GM21737 (cell line): Measurements from ENCODE around the gene POGZ.
"Not testable (repeated sequence)": the region's sequence is repeated elsewhere in the genome, so short reads cannot be mapped to it uniquely, and the experiment has no call there.

Experiments used
- ATAC-seq: cut with Tn5 transposase; IDR thresholded peaks from one replicate; pipeline ENCODE4 v1.9.1; 2021; ENCODE audit warnings: mild to moderate bottlenecking, moderate library complexity; ENCODE audit not compliant: unreplicated experiment

POGZ gene

DNA sequence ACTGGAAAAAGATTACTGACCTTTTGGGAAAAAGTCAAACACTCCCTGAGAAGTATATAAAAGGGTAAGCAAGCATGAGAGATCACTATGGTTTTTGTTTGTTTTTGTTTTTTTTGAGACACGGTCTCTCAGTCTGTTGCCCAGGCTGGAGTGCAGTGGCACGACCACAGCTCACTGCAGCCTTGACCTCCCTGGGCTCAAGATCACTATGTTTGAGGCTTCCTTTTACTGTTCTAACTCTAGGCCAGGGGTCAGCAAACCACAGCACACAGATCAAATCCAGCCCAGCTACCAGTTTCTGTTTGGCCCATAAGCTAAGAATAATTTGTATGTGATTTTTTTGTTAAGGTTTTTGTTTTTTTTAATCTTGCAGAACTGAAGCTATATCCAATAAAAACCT lies 34.2 kb downstream of the POGZ start:
- no peak for ATAC-seq

DNA sequence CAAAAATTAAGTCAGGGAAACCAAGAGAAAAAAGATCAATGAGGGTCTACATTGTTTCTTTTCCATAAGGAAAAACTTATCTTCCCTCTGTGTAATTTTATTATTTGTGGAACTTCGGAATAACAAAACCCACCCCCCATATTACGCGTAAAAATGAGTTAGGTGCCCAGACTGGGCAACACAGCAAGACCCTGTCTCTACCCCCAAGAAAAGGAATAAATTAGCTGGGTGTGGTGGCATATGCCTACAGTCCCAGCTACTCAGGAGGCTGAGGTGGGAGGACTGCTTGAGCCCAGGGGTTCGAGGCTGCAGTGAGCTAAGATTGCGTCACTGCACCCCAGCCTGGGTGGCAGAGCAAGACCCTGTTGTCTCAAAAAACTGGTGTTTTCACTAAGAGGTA lies 39.5 kb downstream of the POGZ start:
- ATAC-seq, result no peak

- ATAC-seq, result no peak
Observed at GRCh38 chr1:151418081-151418480, 41.2 kb downstream of the POGZ start.

GRCh38 chr1:151416231-151416630 lies 43.1 kb downstream of the POGZ start:
- no peak for ATAC-seq

- no peak for ATAC-seq
Observed at GRCh38 chr1:151411884-151412283, 47.4 kb downstream of the POGZ start.

DNA sequence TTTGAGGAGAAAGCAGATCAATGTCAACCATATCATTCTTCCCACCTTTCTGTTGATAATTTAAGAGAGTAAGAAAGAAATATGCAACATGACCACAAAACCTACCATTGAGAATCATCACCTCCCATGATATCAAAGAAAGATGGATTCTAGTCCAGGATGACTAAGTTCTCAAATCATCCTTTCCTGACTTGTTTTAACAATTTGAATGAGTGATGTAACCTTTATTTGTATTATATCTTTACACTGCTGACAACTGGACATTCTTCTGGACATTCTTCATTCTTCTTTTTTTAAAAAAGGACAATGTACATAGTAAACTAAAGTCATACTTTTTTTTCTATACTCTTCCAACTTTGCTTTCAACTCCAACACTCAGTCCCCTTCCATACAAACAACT lies 50.4 kb downstream of the POGZ start:
- ATAC-seq, result no peak

DNA sequence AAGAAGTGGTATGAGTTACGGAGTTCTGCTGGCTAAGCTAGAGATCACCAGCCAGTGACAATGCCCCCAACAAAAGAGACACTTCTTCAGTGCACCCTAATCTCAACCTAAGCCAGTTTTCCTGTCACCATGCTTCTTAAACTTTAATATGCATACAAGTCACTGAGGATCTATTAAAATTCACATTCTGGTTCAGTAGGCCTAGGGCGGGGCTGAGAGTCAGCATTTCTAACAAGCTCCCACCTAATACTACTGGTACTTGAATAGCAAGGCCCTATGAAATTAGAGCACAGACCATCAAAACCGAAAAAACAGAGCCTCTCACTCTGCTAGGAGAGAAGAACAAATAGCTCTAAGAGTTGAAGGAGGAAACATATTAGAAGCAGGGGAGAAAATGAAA lies 52.0 kb downstream of the POGZ start:
- ATAC-seq, result no peak

DNA sequence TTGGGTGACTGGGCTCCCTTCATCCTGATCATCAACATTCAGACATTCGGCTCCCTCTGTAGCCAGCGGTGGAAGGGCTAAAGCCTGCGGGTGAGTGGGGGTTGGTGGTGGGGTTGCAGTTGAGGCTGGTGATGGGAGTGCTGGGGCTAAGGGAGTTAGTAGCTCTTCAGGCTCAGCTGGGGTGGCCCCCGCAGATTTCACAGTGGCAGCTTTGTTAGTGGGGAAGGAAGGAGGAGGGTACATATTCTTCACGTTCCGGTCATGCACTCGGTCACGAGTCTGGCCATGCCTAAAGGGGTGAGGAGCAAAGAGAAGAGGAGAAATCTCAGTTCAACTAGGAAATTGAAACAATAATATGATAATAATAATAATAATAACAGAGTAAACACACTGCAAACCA lies 53.1 kb downstream of the POGZ start:
- no peak for ATAC-seq

GRCh38 chr1:151405187-151405951 lies 53.9 kb downstream of the POGZ start:
- no peak for ATAC-seq

DNA sequence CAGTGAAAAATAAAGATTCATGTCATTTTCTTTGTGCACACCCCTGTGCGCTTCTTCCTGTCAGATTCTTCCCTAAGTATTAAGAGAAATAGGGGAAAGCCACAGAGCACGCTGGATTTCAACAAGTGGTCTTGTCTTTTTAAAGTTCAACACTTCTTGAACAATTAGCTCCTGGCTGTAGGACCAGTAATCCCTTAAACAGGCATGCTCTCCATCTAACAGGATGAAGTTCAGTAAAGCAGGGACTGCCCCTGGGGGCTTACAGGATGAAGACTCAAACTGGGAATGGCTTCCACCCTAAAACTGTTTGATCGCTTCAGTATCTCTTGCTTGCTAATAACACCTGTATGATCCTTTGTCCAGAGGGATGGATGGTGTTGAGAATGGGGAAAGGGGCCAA lies 55.7 kb downstream of the POGZ start:
- no peak for ATAC-seq

- ATAC-seq, result no peak
Observed at GRCh38 chr1:151402764-151403163, 56.5 kb downstream of the POGZ start.

DNA sequence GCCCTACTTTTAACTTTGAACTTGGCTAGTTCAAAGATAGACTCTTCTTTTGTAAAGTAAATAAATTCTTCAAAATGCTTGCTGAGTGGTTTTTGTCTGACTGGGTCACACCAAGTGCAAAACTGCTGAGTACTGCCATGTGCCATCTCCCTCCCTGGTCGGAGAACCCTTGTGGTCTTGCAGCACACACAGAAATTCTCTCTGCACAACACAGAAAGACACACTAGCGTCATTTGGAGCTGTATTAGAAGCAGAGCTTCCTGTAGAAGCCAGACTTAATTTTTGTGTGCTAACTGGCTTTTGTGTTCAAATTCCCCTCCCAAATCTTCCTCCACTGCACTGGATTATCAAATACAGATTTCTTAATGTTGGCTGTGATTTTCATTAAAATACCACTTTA lies 57.4 kb downstream of the POGZ start:
- no peak for ATAC-seq

- ATAC-seq, result no peak
Observed at GRCh38 chr1:151401125-151401788, 58.0 kb downstream of the POGZ start.

DNA sequence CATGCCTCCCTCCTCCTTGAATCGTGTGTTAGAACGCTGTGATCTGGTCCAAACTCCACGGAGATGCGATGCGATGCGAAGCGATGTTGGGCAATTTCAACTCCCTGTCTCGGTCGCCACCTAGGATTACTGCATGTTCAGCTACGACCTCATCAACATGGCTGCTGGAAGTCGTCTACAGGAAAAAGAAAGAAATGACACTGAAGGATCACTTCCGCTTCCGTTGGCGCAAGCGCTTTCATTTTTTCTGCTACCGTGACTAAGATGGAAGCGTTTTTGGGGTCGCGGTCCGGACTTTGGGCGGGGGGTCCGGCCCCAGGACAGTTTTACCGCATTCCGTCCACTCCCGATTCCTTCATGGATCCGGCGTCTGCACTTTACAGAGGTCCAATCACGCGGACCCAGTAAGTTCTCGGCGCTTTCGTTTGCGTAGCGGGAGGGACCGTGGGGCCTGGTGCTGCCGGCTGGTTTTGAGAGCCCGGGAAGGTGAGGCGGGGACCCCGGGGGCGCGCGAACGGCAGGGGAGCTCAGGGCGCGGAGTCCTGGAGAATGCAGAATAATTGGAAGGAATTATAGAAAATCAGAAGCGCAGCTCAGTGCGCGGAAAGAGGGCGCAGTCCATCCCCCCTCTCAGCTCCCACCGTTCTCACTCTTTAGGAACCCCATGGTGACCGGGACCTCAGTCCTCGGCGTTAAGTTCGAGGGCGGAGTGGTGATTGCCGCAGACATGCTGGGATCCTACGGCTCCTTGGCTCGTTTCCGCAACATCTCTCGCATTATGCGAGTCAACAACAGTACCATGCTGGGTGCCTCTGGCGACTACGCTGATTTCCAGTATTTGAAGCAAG lies 59.7 kb downstream of the POGZ start, which contains the start of gene PSMB4:
Gene PSMB4, plus strand, starts transcription at position 250 of the 848 bp plus-strand sequence. Its CDS starts 15 bp downstream, at position 265.
- peak; percentile 64 for ATAC-seq

- ATAC-seq, result not testable (repeated sequence)
Observed at GRCh38 chr1:151396265-151396664, 63.0 kb downstream of the POGZ start.

DNA sequence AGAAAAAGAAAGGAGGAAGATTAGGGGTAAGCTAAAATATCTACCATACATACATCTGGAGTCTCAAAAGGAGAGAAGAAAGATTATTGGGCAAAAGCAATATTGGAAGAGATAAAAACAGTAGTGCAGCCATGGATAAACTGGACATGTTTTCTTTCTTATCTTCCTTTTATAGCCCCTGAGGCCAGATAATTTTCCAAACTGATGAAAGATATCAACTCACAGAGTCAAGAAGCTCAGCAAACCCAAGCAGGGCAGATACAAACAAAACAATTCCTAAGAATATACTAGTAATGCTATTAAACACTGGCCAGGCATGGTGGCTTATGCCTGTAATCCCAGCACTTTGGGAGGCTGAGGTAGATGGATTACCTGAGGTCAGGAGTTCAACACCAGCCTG lies 65.7 kb downstream of the POGZ start:
- no peak for ATAC-seq

- ATAC-seq, result no peak
Observed at GRCh38 chr1:151391079-151391563, 68.2 kb downstream of the POGZ start.

DNA sequence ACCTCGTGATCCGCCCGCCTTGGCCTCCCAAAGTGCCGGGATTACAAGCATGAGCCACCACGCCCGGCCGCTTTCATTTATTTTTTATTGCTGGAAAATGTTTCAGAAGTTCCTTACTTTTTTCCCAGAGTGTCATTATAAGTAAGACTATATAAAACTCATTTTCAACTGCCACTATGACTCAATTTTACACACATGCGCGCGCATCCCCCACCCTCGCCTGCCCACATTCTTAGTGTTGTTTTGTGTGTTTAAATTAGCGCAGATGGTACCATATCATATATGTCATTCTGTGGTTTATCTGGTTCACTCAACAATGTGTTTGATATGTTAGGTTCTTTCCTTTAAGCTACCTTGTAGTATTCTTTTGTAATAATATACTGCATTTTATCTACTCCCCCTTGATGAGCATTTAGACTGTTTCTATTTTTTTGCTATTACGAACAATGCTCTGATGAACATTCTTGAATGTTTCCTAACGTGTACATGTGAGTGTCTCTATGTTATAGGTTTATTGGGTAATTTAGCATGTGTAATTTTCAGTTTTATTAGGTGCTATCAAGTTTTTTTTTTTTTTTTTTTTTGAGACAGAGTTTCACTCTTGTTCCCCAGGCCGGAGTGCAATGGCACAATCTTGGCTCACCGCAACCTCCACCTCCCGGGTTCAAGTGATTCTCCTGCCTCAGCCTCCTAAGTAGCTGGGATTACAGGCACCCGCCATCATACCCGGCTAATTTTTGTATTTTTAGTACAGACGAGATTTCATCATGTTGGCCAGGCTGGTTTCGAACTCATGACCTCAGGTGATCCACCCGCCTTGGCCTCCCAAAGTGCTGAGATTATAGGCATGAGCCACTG lies 68.8 kb downstream of the POGZ start:
- not testable (repeated sequence) for ATAC-seq

- ATAC-seq, result no peak
Observed at GRCh38 chr1:151386002-151386401, 73.3 kb downstream of the POGZ start.

- no peak for ATAC-seq
Observed at GRCh38 chr1:151384584-151384983, 74.7 kb downstream of the POGZ start.
